Measurements from ENCODE around the gene PDCD2L. TPM values are rescaled to one million over a fixed set of nuclear protein-coding genes. Genes with fewer than 3 reads are reported as not detected.
"Not testable (repeated sequence)": the region's sequence is repeated elsewhere in the genome, so short reads cannot be mapped to it uniquely, and the experiment has no call there.

PDCD2L gene
- total RNA-seq, 2 donors from 2014 or later: 5.9 to 9.9 TPM

GRCh38 chr19:34368338-34368737, 35.9 kb upstream of the PDCD2L start:
- Histone ChIP-seq H3K4me1 (peaks cover 13% of the 10 kb centered on the region), H3K4me3 (no peak overlapping the region), H3K36me3 (peaks cover 6% of the 10 kb centered on the region), H3K27me3 (no peaks in the 10 kb centered on the region), H3K9ac (ENCODE audit: low read depth in 2 of 2, low read length in 2 of 2) (no peak overlapping the region), H3K9me3 (no peaks in the 10 kb centered on the region), H3K27ac (no peak overlapping the region)
- TF ChIP-seq CTCF (IDR thresholded peaks at IDR 0.05): no peak
- intact Hi-C loops (cut with DNase I): loop anchor here (10.0 kb wide), 1 partner anchor 66 kb away; no protein-coding TSS in a partner anchor
- DNase-seq: no peak

GRCh38 chr19:34369166-34369565, 35.0 kb upstream of the PDCD2L start:
- H3K9me3 ChIP-seq; H3K9ac ChIP-seq (ENCODE audit: low read depth in 2 of 2, low read length in 2 of 2); H3K27ac ChIP-seq; H3K27me3 ChIP-seq; H3K4me3 ChIP-seq; DNase-seq; H3K36me3 ChIP-seq: not testable (repeated sequence)
- H3K4me1 ChIP-seq: peaks cover 13% of the 10 kb centered on the region
- intact Hi-C loops (cut with DNase I): loop anchor here (10.0 kb wide), 1 partner anchor 66 kb away; no protein-coding TSS in a partner anchor

GRCh38 chr19:34370117-34370516, 34.1 kb upstream of the PDCD2L start:
- no peak overlapping the region for H3K4me3 ChIP-seq
- intact Hi-C loops (cut with DNase I): no loop called here
- no peak overlapping the region for H3K9ac ChIP-seq (ENCODE audit: low read depth in 2 of 2, low read length in 2 of 2)
- no peak for TF ChIP-seq CTCF (IDR thresholded peaks at IDR 0.05)
- H3K36me3 ChIP-seq: peaks cover 6% of the 10 kb centered on the region
- peaks cover 13% of the 10 kb centered on the region for H3K4me1 ChIP-seq
- no peaks in the 10 kb centered on the region for H3K27me3 ChIP-seq
- no peak for DNase-seq
- no peak overlapping the region for H3K27ac ChIP-seq
- H3K9me3 ChIP-seq: no peaks in the 10 kb centered on the region

- peaks cover 11% of the 10 kb centered on the region for H3K4me1 ChIP-seq
- no peak overlapping the region for H3K9ac ChIP-seq (ENCODE audit: low read depth in 2 of 2, low read length in 2 of 2)
- H3K9me3 ChIP-seq: no peaks in the 10 kb centered on the region
- intact Hi-C loops (cut with DNase I): no loop called here
- peaks cover 6% of the 10 kb centered on the region for H3K36me3 ChIP-seq
- DNase-seq: no peak
- TF ChIP-seq CTCF (IDR thresholded peaks at IDR 0.05): no peak
- no peaks in the 10 kb centered on the region for H3K27me3 ChIP-seq
- no peak overlapping the region for H3K27ac ChIP-seq
- H3K4me3 ChIP-seq: no peak overlapping the region
Observed at GRCh38 chr19:34370983-34371382, 33.2 kb upstream of the PDCD2L start.

GRCh38 chr19:34373601-34374288, 30.5 kb upstream of the PDCD2L start:
- intact Hi-C loops (cut with DNase I): no loop called here
- Histone ChIP-seq H3K9ac (ENCODE audit: low read depth in 2 of 2, low read length in 2 of 2) (no peak overlapping the region), H3K36me3 (peaks cover 28% of the 10 kb centered on the region), H3K4me3 (no peak overlapping the region), H3K27ac (no peak overlapping the region), H3K9me3 (no peaks in the 10 kb centered on the region), H3K4me1 (no peaks in the 10 kb centered on the region), H3K27me3 (no peaks in the 10 kb centered on the region)
- TF ChIP-seq CTCF (IDR thresholded peaks at IDR 0.05): no peak
- no peak for DNase-seq

- no peak overlapping the region for H3K4me3 ChIP-seq
- TF ChIP-seq CTCF (IDR thresholded peaks at IDR 0.05): no peak
- intact Hi-C loops (cut with DNase I): no loop called here
- H3K9ac ChIP-seq (ENCODE audit: low read depth in 2 of 2, low read length in 2 of 2): no peak overlapping the region
- H3K36me3 ChIP-seq: peaks cover 35% of the 10 kb centered on the region
- no peaks in the 10 kb centered on the region for H3K27me3 ChIP-seq
- no peaks in the 10 kb centered on the region for H3K9me3 ChIP-seq
- no peaks in the 10 kb centered on the region for H3K4me1 ChIP-seq
- DNase-seq: no peak
- no peak overlapping the region for H3K27ac ChIP-seq
Observed at GRCh38 chr19:34375598-34375997, 28.6 kb upstream of the PDCD2L start.
